ENCODE results near the gene SLC13A2.

DNA sequence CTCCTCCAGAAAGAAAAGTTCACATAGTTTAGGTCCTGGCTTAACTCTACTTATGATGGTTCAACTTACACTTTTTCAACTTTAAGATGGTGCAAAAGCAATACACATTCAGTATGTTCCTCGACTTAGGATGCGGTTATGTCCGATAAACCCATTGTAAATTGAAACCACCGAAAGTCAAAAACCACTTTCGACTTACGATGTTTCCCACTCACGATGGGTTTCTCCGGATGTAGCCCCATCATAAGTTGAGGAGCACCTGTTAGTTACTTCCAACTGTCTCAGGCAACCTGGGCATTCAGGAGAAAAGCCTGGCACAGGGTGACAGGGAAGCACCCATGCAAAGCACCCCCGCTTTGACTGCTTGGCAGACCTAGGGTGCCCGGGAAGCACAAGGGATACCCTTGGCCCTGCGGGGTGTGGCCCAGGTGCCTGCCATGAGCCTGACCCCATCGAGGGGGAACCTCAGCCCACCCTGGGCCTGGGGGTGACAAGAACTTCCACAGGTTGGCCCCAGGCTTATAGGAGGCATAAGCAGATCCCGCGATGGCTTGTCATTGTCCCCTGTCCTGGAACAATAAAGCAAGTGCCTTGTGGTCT is 65.0 kb downstream of the SLC13A2 start:
- TF ChIP-seq POLR2A (IDR thresholded peaks at IDR 0.05; ENCODE audit: low read length) (no peak), GATA1 (IDR thresholded peaks at IDR 0.05; ENCODE audit: low read depth, low read length) (no peak)
